Measurements from ENCODE around the gene CYB5R2. TPM values are rescaled to one million over a fixed set of nuclear protein-coding genes. Genes with fewer than 3 reads are reported as not detected.

CYB5R2 gene
- total and polyA plus RNA-seq, 2 experiments from 2014 or later = 40.9 to 56.2 TPM

DNA sequence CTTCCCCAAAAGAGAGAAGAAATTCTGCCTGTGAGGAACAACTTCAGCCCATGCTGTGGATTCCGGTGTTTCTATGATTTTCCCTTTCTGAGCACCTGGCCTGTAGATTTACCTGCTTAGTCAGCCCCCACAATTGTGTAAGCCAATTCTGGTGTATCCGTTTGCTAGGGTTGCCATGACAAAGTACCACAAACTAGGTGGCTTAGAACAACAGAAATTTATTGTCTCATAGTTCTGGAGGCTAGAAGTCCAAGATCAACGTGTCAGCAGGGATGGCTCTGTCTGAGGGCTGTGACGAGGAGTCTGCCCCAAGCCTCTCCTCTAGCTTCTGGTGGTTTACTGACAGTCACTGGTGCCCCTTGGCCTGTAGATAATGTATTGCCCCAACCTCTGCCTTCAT lies 15.9 kb upstream of the CYB5R2 start:
- no peak for DNase-seq (ENCODE audit: low spot score)
- H3F3A ChIP-seq (replicated peaks; ENCODE audit: low read depth) = no peaks in the 10 kb centered on the region
- no peak for TF ChIP-seq STAT1 (IDR thresholded peaks at IDR 0.05; ENCODE audit: unreplicated experiment)
- TF ChIP-seq CREB1 (CRISPR knock-in tag; IDR thresholded peaks at IDR 0.05; ENCODE audit: low read depth) = no peak
- no peak for TF ChIP-seq ZNF331 (CRISPR knock-in tag; IDR thresholded peaks at IDR 0.05; ENCODE audit: low read depth)
- TF ChIP-seq NANOG (IDR thresholded peaks at IDR 0.05; ENCODE audit: borderline replicate concordance) = no peak
- no peak for TF ChIP-seq EZH2phosphoT487 (IDR thresholded peaks at IDR 0.05; ENCODE audit: unreplicated experiment)
- TF ChIP-seq, protein P1, sequence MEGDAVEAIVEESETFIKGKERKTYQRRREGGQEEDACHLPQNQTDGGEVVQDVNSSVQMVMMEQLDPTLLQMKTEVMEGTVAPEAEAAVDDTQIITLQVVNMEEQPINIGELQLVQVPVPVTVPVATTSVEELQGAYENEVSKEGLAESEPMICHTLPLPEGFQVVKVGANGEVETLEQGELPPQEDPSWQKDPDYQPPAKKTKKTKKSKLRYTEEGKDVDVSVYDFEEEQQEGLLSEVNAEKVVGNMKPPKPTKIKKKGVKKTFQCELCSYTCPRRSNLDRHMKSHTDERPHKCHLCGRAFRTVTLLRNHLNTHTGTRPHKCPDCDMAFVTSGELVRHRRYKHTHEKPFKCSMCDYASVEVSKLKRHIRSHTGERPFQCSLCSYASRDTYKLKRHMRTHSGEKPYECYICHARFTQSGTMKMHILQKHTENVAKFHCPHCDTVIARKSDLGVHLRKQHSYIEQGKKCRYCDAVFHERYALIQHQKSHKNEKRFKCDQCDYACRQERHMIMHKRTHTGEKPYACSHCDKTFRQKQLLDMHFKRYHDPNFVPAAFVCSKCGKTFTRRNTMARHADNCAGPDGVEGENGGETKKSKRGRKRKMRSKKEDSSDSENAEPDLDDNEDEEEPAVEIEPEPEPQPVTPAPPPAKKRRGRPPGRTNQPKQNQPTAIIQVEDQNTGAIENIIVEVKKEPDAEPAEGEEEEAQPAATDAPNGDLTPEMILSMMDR (conservative IDR thresholded peaks at IDR 0.05; ENCODE audit: low read depth in 2 of 2) = no peak
- TF ChIP-seq JUNB (IDR thresholded peaks at IDR 0.05; ENCODE audit: unreplicated experiment) = no peak
- no peak for TF ChIP-seq POLR2AphosphoS5 (IDR thresholded peaks at IDR 0.05; ENCODE audit: low read depth)
- no peak for TF ChIP-seq ZNF114 (CRISPR knock-in tag; IDR thresholded peaks at IDR 0.05)
- TF ChIP-seq, protein P2, sequence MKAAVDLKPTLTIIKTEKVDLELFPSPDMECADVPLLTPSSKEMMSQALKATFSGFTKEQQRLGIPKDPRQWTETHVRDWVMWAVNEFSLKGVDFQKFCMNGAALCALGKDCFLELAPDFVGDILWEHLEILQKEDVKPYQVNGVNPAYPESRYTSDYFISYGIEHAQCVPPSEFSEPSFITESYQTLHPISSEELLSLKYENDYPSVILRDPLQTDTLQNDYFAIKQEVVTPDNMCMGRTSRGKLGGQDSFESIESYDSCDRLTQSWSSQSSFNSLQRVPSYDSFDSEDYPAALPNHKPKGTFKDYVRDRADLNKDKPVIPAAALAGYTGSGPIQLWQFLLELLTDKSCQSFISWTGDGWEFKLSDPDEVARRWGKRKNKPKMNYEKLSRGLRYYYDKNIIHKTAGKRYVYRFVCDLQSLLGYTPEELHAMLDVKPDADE (IDR thresholded peaks at IDR 0.05) = no peak
- no peaks in the 10 kb centered on the region for H3K36me3 ChIP-seq (ENCODE audit: insufficient read depth)
- no peak overlapping the region for H3K4me3 Mint-ChIP-seq
- H2AFZ ChIP-seq = no peak overlapping the region
- peaks cover 9% of the 10 kb centered on the region for H3K27me3 Mint-ChIP-seq (ENCODE audit: insufficient read depth, low read depth, poor library complexity)
- H3K4me1 ChIP-seq (ENCODE audit: insufficient read depth) = peaks cover 7% of the 10 kb centered on the region; the same call in 1 of the 2 replicates
- H3K27ac ChIP-seq (ENCODE audit: low read depth) = no peak overlapping the region
- no peak overlapping the region for H3K27ac Mint-ChIP-seq
- H3K4me1 Mint-ChIP-seq = peaks cover 24% of the 10 kb centered on the region
- no peaks in the 10 kb centered on the region for H3K36me3 Mint-ChIP-seq (ENCODE audit: low read depth)
- no peaks in the 10 kb centered on the region for H3K9me2 ChIP-seq (ENCODE audit: insufficient read depth)
- no peak for ATAC-seq
- H3K79me2 ChIP-seq (replicated peaks; ENCODE audit: insufficient read depth) = no peaks in the 10 kb centered on the region
- 0 out of 3 replicates have a peak, but pooled peaks cover 3% of the 10 kb centered on the region for H3K9me3 Mint-ChIP-seq
- no peaks in the 10 kb centered on the region for H3K27me3 ChIP-seq (ENCODE audit: insufficient read depth)
- no peak overlapping the region for H3K4me3 ChIP-seq
- H4K20me1 ChIP-seq (replicated peaks; ENCODE audit: insufficient read depth) = no peaks in the 10 kb centered on the region
- H3K4me2 ChIP-seq = no peak overlapping the region

DNA sequence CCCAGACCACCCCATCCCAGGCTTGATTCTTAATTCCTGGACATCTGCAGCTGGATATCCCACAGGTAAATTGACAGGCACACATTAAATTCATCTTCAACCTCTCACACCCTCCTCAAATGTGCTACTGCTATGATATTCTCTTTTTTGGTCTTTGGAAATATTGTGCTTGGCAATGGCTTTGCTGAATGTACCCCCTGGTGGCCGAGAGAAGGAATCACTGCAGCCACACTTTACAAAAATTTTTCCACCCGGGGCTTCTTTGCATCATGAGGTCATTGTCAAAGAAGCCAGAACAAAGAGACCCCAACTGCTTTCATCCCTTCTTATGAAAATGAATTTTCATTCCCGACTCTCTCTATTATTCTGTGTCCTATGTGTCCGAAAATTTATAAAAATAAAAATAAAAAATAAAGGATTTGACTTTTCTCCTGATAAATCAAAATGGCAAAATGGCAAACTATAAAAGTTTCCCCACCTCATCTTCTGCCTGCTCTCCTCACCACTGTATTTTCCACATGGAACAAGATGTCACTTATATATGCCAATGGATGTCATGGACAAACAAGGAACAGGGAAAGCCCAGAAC lies 15.0 kb upstream of the CYB5R2 start:
- Mint-ChIP-seq H3K36me3 (ENCODE audit: low read depth) (no peaks in the 10 kb centered on the region), H3K4me1 (peaks cover 24% of the 10 kb centered on the region), H3K27ac (no peak overlapping the region), H3K9me3 (0 out of 3 replicates have a peak, but pooled peaks cover 3% of the 10 kb centered on the region), H3K27me3 (ENCODE audit: insufficient read depth, low read depth, poor library complexity) (peaks cover 9% of the 10 kb centered on the region), H3K4me3 (no peak overlapping the region)
- H3K36me3 ChIP-seq (ENCODE audit: insufficient read depth) = no peaks in the 10 kb centered on the region
- no peak overlapping the region for H3K27ac ChIP-seq (ENCODE audit: low read depth)
- H3K27me3 ChIP-seq (ENCODE audit: insufficient read depth) = no peaks in the 10 kb centered on the region
- no peaks in the 10 kb centered on the region for H3K79me2 ChIP-seq (replicated peaks; ENCODE audit: insufficient read depth)
- H3K4me2 ChIP-seq = no peak overlapping the region
- H3F3A ChIP-seq (replicated peaks; ENCODE audit: low read depth) = no peaks in the 10 kb centered on the region
- no peaks in the 10 kb centered on the region for H4K20me1 ChIP-seq (replicated peaks; ENCODE audit: insufficient read depth)
- peak; percentile 74 for DNase-seq (ENCODE audit: low spot score)
- no peak overlapping the region for H3K4me3 ChIP-seq
- no peaks in the 10 kb centered on the region for H3K9me2 ChIP-seq (ENCODE audit: insufficient read depth)
- H2AFZ ChIP-seq = peak overlapping the region; percentile 20; the same call in 1 of the 2 replicates
- H3K4me1 ChIP-seq (ENCODE audit: insufficient read depth) = peaks cover 7% of the 10 kb centered on the region; the same call in 1 of the 2 replicates
- ATAC-seq = peak; percentile 36; the same call in 1 of the 3 replicates
- TF ChIP-seq, protein P1 (conservative IDR thresholded peaks at IDR 0.05; ENCODE audit: low read depth in 2 of 2) = peak; percentile 70 to 92
- TF ChIP-seq ZNF331 (CRISPR knock-in tag; IDR thresholded peaks at IDR 0.05; ENCODE audit: low read depth) (no peak), EZH2phosphoT487 (IDR thresholded peaks at IDR 0.05; ENCODE audit: unreplicated experiment) (no peak)
